ENCODE measurements around the gene PDZK1. TPM values are rescaled to one million over a fixed set of nuclear protein-coding genes. Genes with fewer than 3 reads are reported as not detected.

PDZK1 gene
- total RNA-seq = 0.53 and 2.0 TPM in 2 replicates

GRCh38 chr1:145707183-145707867 is at the start of gene PDZK1:
Gene PDZK1, minus strand, starts transcription at chr1:145707368. Its CDS starts 19,347 bp downstream, at chr1:145688021.

GRCh38 chr1:145719230-145720079 is 12.3 kb upstream of the PDZK1 start, which contains the start of gene CD160:
Gene CD160, plus strand, starts transcription at chr1:145719499. Its CDS starts 8,829 bp downstream, at chr1:145728328.

Other genes starting within 250 kb of the PDZK1 start
- gene GPR89A, start 99.4 kb downstream of the PDZK1 start, total RNA-seq = 25.4 and 59.0 TPM in 2 replicates
- not detected in 2 replicates for gene CD160, start 12.1 kb upstream of the PDZK1 start, total RNA-seq
- 9.5 and 9.7 TPM in 2 replicates for gene RNF115, start 116.7 kb upstream of the PDZK1 start, total RNA-seq
- gene POLR3C, start 116.8 kb upstream of the PDZK1 start, total RNA-seq = 42.5 and 47.0 TPM in 2 replicates
- 7.3 and 10.1 TPM in 2 replicates for gene NUDT17, start 138.3 kb upstream of the PDZK1 start, total RNA-seq
- 32.8 and 34.3 TPM in 2 replicates for gene PIAS3, start 151.7 kb upstream of the PDZK1 start, total RNA-seq
- gene ANKRD35, start 178.5 kb upstream of the PDZK1 start, total RNA-seq = 4.8 and 5.5 TPM in 2 replicates
- gene ITGA10, start 202.7 kb upstream of the PDZK1 start, total RNA-seq = 3.5 and 6.3 TPM in 2 replicates
- 28.0 and 43.2 TPM in 2 replicates for gene PEX11B, start 211.3 kb upstream of the PDZK1 start, total RNA-seq
- 131 and 151 TPM in 2 replicates for gene RBM8A, start 220.1 kb upstream of the PDZK1 start, total RNA-seq